PC-3 (cell line): Measurements from ENCODE around the gene OTOS. TPM values are rescaled to one million over a fixed set of nuclear protein-coding genes. Genes with fewer than 3 reads are reported as not detected.
A peak's percentile ranks its signal among the peaks of the same experiment; 100 is the strongest.

Source experiments
- ATAC-seq: fragments of 200-7000 bp; cut with Tn5 transposase; 2 replicates; pipeline ENCODE4 v1.9.1; 2020; ENCODE audit warnings: mild to moderate bottlenecking, moderate library complexity
- BruUV-seq: library from RNA; stranded (reverse); fragments of 400-500 nt; replicated peaks from 2 replicates; lab custom pipeline; 2021; lab: Mats Ljungman, UMichigan
- CTCF ChIA-PET: fragments of 300-600 bp; sonication (Branson Sonifier 250); formaldehyde crosslinking; loops from one replicate; lab custom pipeline; 2022; ENCODE audit warnings: antibody characterized with exemption; lab: Charles Lee
- POLR2A ChIA-PET: fragments of 300-600 bp; sonication (Branson Sonifier 250); formaldehyde crosslinking; loops from one replicate; lab custom pipeline; 2022; ENCODE audit warnings: antibody characterized with exemption; ENCODE audit not compliant: unreplicated experiment; lab: Charles Lee
- DNase-seq: peaks from one replicate; pipeline ENCODE4 v3.0.0-alpha.2; 2015
- H2AFZ ChIP-seq: fragments of 300-600 bp; sonication (generic); 2 replicates; pipeline ENCODE4 v1.6.0; 2016; ENCODE audit warnings: antibody characterized with exemption, low read length
- H3F3A ChIP-seq: fragments of 300-600 bp; sonication (generic); one replicate; pipeline ENCODE4 v1.6.0; 2017; ENCODE audit warnings: antibody characterized with exemption, low read length, control low read depth, mild to moderate bottlenecking; ENCODE audit not compliant: unreplicated experiment
- H3K27ac ChIP-seq: fragments of 300-600 bp; sonication (generic); 2 replicates; pipeline ENCODE4 v1.5.1; 2016; ENCODE audit warnings: mild to moderate bottlenecking, low read length
- H3K27me3 ChIP-seq: fragments of 300-600 bp; sonication (generic); 2 replicates; pipeline ENCODE4 v1.6.1; 2016; ENCODE audit warnings: low read length, mixed read lengths
- H3K36me3 ChIP-seq: fragments of 300-600 bp; sonication (generic); 2 replicates; pipeline ENCODE4 v1.6.1; 2016; ENCODE audit warnings: low read depth, mixed run types, low read length, mixed read lengths
- H3K4me1 ChIP-seq: fragments of 300-600 bp; sonication (generic); 2 replicates; pipeline ENCODE4 v1.5.1; 2016; ENCODE audit warnings: low read length; ENCODE audit not compliant: insufficient read depth
- H3K4me2 ChIP-seq: fragments of 300-600 bp; sonication (generic); 2 replicates; pipeline ENCODE4 v1.6.0; 2016; ENCODE audit warnings: low read length
- H3K4me3 ChIP-seq: fragments of 300-600 bp; sonication (generic); 2 replicates; pipeline ENCODE4 v1.5.1; 2016; ENCODE audit warnings: mild to moderate bottlenecking, low read length, mixed read lengths
- H3K79me2 ChIP-seq: fragments of 300-600 bp; sonication (generic); 2 replicates; pipeline ENCODE4 v1.6.1; 2017; ENCODE audit warnings: low read length, mixed read lengths
- H3K9ac ChIP-seq: fragments of 300-600 bp; sonication (generic); 2 replicates; pipeline ENCODE4 v1.6.0; 2016; ENCODE audit warnings: mild to moderate bottlenecking, low read length
- H3K9me2 ChIP-seq: fragments of 300-600 bp; sonication (generic); replicated peaks from 2 replicates; pipeline ENCODE4 v1.6.1; 2016; ENCODE audit warnings: mixed run types, low read length, mixed read lengths
- H3K9me3 ChIP-seq: fragments of 300-600 bp; sonication (generic); 2 replicates; pipeline ENCODE4 v1.6.1; 2016; ENCODE audit warnings: low read length, mixed read lengths
- H4K20me1 ChIP-seq: fragments of 300-600 bp; sonication (generic); 2 replicates; pipeline ENCODE4 v1.6.1; 2016; ENCODE audit warnings: low read length, mixed read lengths
- CTCF ChIP-seq: fragments of 300-600 bp; sonication (generic); conservative IDR thresholded peaks from 2 replicates; pipeline ENCODE4 v1.5.1; 2017; ENCODE audit warnings: antibody characterized with exemption, low read depth, mild to moderate bottlenecking, low read length
- EZH2 ChIP-seq: fragments of 300-600 bp; sonication (generic); IDR thresholded peaks from one replicate; pipeline ENCODE4 v1.6.1; 2017; ENCODE audit warnings: antibody characterized with exemption, mild to moderate bottlenecking, low read length; ENCODE audit not compliant: unreplicated experiment
- EZH2phosphoT487 ChIP-seq: fragments of 300-600 bp; sonication (generic); IDR thresholded peaks from 2 replicates; pipeline ENCODE4 v1.6.1; 2018; ENCODE audit warnings: mild to moderate bottlenecking, antibody characterized with exemption, low read length, borderline replicate concordance
- intact Hi-C: fragments of 100-400 bp; cut with micrococcal nuclease; formaldehyde crosslinking; loops from 2 replicates; pipeline ENCODE4 v1.9.0; 2023
- total RNA-seq: library from RNA; depleted of rRNA; stranded (reverse); fragments of >200 nt; gene quantifications from 2 replicates; pipeline ENCODE4 v1.2.3, GENCODE V29; 2014

OTOS gene
- total RNA-seq, 1 experiment from 2014 or later: not detected

DNA sequence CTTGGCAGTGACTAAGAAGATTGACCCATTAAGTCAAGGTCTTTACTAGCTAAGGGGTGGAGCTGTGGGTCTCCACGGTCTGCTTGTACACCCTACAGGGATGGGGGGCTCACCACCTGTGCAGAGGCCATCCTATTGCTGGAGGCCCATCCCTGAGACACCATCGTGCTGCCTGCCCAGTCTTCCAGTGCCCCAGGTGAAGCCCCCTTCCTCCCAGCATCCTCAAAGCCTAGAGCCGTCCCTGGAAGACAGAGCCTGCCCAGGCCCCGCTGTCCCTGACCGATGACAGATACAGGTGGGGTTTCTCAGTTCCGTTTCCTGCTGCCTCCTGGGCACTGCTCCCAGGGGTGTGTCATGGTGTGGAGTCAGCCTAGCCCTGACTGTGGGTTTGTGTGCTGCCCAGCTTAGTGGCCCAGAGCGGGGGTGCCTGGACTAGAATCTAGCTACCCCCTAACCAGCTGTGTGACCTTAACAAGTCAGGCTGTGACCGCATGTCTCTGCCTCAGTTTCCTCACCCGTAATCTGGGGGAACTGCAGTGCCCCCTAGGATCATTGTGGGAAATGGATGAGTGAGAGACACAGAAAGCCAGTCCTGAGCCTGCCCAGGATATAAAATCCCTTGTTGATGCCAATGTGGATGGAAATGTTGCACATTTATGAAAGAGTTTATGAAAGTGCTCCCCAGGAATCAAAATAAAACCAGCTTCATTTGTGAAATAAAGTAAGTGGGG is 2.0 kb downstream of the OTOS start:
- no peaks in the 10 kb centered on the region for H3K36me3 ChIP-seq
- no peaks in the 10 kb centered on the region for H3K9me3 ChIP-seq
- H3K27me3 ChIP-seq: no peaks in the 10 kb centered on the region
- H3K9me2 ChIP-seq: no peaks in the 10 kb centered on the region
- no peaks in the 10 kb centered on the region for H3F3A ChIP-seq
- no TSS peak for BruUV-seq
- H3K4me1 ChIP-seq: peaks cover 24% of the 10 kb centered on the region
- peaks cover 34% of the 10 kb centered on the region for H3K79me2 ChIP-seq
- no peak overlapping the region for H3K27ac ChIP-seq
- intact Hi-C loops: no loop called here
- H2AFZ ChIP-seq: peak overlapping the region; percentile 76
- ChIA-PET POLR2A (no interaction called here), CTCF (no interaction called here)
- H3K4me2 ChIP-seq: peak overlapping the region; percentile 35
- H3K9ac ChIP-seq: no peak overlapping the region
- ATAC-seq (peak; percentile 79), DNase-seq (peak; percentile 79)
- H4K20me1 ChIP-seq: peaks cover 10% of the 10 kb centered on the region; the same call in 1 of the 2 replicates
- no peak for TF ChIP-seq EZH2phosphoT487
- 0 out of 2 replicates have a peak, but pooled peaks have one; percentile 14 for TF ChIP-seq CTCF
- H3K4me3 ChIP-seq: no peak overlapping the region

DNA sequence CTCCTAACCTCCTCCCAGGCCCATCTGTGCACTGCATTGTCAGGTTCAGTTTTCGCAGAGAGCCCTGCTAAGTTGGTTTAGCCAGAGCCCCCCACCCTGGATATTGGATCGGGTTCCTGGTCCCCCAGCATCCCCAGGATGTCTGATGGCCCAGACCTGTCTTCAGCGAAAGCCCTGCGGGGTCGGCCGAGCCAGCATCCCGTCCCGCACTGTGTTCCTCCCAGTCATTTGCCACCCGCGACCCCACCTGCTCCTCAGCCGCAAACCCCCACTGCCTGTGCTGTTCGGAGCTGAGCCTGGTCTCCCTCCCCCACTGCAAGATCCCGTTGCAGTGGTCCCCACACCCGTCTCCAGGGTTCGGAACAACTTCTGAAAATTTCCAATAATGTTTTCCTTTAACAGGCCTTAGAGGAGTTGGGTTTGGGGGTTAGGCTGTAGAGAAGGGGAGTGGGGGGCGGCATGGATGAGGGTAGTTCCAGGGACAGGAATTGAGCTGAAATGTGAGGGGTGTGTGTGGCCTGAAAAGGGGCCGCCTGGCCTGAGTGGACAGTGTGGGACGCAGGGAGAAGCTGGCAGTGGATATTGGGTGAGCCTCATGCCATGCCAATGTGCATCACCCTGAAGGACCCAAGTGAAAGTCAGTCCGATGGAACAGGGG is 2.7 kb downstream of the OTOS start:
- Histone ChIP-seq H3K4me3 (no peak overlapping the region), H3K36me3 (peaks cover 5% of the 10 kb centered on the region), H3K27me3 (no peaks in the 10 kb centered on the region), H3K27ac (no peak overlapping the region), H3K9ac (no peak overlapping the region), H3K4me2 (peak overlapping the region; percentile 35), H3K79me2 (peaks cover 34% of the 10 kb centered on the region), H3K9me3 (no peaks in the 10 kb centered on the region), H3F3A (no peaks in the 10 kb centered on the region), H3K4me1 (peaks cover 24% of the 10 kb centered on the region), H3K9me2 (no peaks in the 10 kb centered on the region), H2AFZ (0 out of 2 replicates have a peak overlapping the region, but pooled peaks have one; percentile 76), H4K20me1 (peaks cover 10% of the 10 kb centered on the region; the same call in 1 of the 2 replicates)
- ChIA-PET CTCF (no interaction called here), POLR2A (no interaction called here)
- ATAC-seq (no peak), DNase-seq (no peak)
- intact Hi-C loops: no loop called here
- BruUV-seq: no TSS peak
- TF ChIP-seq CTCF: no peak
- TF ChIP-seq EZH2phosphoT487: no peak
- TF ChIP-seq EZH2: no peak
